ENCODE data around the gene NMUR2.

The NMUR2 gene

GRCh38 chr5:152369298-152369697 is 35.8 kb downstream of the NMUR2 start:
- TF ChIP-seq CTCF (IDR thresholded peaks at IDR 0.05): no peak
- no peak overlapping the region for H3K4me3 Mint-ChIP-seq
- H3K36me3 Mint-ChIP-seq (ENCODE audit: low read depth): no peaks in the 10 kb centered on the region
- H3K27me3 Mint-ChIP-seq (ENCODE audit: low read depth, poor library complexity): no peaks in the 10 kb centered on the region
- H3K4me1 Mint-ChIP-seq: no peaks in the 10 kb centered on the region
- no peak for DNase-seq
- no peak overlapping the region for H3K27ac Mint-ChIP-seq
- no peaks in the 10 kb centered on the region for H3K9me3 Mint-ChIP-seq

GRCh38 chr5:152367554-152367953 is 37.5 kb downstream of the NMUR2 start:
- H3K4me1 Mint-ChIP-seq: no peaks in the 10 kb centered on the region
- no peak for TF ChIP-seq CTCF (IDR thresholded peaks at IDR 0.05)
- no peaks in the 10 kb centered on the region for H3K36me3 Mint-ChIP-seq (ENCODE audit: low read depth)
- no peak for DNase-seq
- no peaks in the 10 kb centered on the region for H3K9me3 Mint-ChIP-seq
- H3K4me3 Mint-ChIP-seq: no peak overlapping the region
- peaks cover 4% of the 10 kb centered on the region for H3K27me3 Mint-ChIP-seq (ENCODE audit: low read depth, poor library complexity)
- H3K27ac Mint-ChIP-seq: no peak overlapping the region

GRCh38 chr5:152366716-152367115 is 38.4 kb downstream of the NMUR2 start:
- H3K4me1 Mint-ChIP-seq: no peaks in the 10 kb centered on the region
- no peak for TF ChIP-seq CTCF (IDR thresholded peaks at IDR 0.05)
- no peak overlapping the region for H3K4me3 Mint-ChIP-seq
- H3K36me3 Mint-ChIP-seq (ENCODE audit: low read depth): no peaks in the 10 kb centered on the region
- no peaks in the 10 kb centered on the region for H3K9me3 Mint-ChIP-seq
- no peak overlapping the region for H3K27ac Mint-ChIP-seq
- H3K27me3 Mint-ChIP-seq (ENCODE audit: low read depth, poor library complexity): peaks cover 9% of the 10 kb centered on the region
- no peak for DNase-seq

GRCh38 chr5:152364899-152365298 is 40.2 kb downstream of the NMUR2 start:
- no peak for TF ChIP-seq CTCF (IDR thresholded peaks at IDR 0.05)
- no peak for DNase-seq

DNA sequence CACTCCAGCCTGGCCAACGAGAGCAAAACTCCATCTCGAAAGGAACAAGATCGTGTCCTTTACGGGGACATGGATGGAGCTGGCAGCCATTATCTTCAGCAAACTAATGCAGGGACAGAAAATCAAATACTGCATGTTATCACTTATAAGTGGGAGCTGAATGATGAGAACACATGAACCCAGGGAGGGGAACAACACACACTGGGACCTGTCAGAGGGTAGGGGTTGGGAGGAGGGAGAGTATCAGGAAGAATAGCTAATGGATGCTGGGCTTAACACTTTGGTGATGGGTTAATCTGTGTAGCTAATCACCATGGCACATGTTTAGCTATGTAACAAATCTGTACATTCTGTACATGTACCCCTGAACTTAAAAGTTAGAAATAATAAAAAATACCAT is 40.9 kb downstream of the NMUR2 start:
- Mint-ChIP-seq H3K36me3 (ENCODE audit: low read depth) (no peaks in the 10 kb centered on the region), H3K4me3 (no peak overlapping the region), H3K27me3 (ENCODE audit: low read depth, poor library complexity) (peaks cover 17% of the 10 kb centered on the region), H3K27ac (no peak overlapping the region), H3K4me1 (no peaks in the 10 kb centered on the region), H3K9me3 (no peaks in the 10 kb centered on the region)
- no peak for TF ChIP-seq CTCF (IDR thresholded peaks at IDR 0.05)
- no peak for DNase-seq

More at GRCh38 chr5:152364899-152365298, 40.2 kb downstream of the NMUR2 start:
- Mint-ChIP-seq H3K9me3 (no peaks in the 10 kb centered on the region), H3K36me3 (ENCODE audit: low read depth) (no peaks in the 10 kb centered on the region), H3K27me3 (ENCODE audit: low read depth, poor library complexity) (peaks cover 17% of the 10 kb centered on the region), H3K4me1 (no peaks in the 10 kb centered on the region), H3K27ac (no peak overlapping the region), H3K4me3 (no peak overlapping the region)

DNA sequence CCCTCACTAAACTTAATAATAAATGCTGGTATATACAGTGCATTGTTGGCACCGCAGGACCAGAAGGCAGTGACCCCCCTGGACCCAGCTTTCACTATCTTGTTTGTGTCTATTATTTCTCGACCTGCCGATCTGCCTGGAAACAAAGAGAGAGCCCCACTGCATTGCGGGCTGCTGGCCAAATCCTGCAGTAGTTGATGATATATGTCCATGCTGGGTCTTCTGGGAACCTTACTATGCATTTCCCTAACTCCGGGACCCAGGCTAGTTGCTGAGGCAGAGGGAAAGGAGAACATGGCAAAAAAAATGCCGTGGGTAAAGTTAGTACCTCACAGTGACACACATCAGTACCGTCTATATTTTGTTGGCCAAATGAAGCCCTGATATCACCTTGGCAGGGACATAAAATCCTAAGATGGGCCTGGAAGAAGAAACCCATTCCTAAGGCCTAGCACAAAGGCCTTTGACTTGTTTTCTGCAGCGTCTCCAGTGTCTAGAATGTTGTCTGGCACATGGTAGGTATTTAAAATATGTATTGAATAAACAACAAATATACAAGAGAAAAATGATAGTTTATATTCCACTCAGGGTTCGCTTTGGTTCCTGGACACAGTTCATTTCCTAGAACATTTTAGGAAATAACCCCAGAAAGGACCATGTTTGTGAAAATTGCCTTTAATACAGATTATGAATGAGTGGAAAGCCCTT is 46.1 kb downstream of the NMUR2 start:
- DNase-seq: no peak
- Mint-ChIP-seq H3K27me3 (ENCODE audit: low read depth, poor library complexity) (peaks cover 17% of the 10 kb centered on the region), H3K36me3 (ENCODE audit: low read depth) (no peaks in the 10 kb centered on the region), H3K27ac (no peak overlapping the region), H3K9me3 (no peaks in the 10 kb centered on the region), H3K4me3 (no peak overlapping the region), H3K4me1 (no peaks in the 10 kb centered on the region)
- no peak for TF ChIP-seq CTCF (IDR thresholded peaks at IDR 0.05)
